ENCODE measurements around the gene PLBD2. TPM values are rescaled to one million over a fixed set of nuclear protein-coding genes. Genes with fewer than 3 reads are reported as not detected.
A peak's percentile ranks its signal among the peaks of the same experiment; 100 is the strongest.

The PLBD2 gene
- total and polyA plus RNA-seq, 10 of the 15 experiments (the other 5 are each of a cell fraction or from before 2014, with no cell fraction given): 1.4 to 16.6 (median 5.9) TPM

DNA sequence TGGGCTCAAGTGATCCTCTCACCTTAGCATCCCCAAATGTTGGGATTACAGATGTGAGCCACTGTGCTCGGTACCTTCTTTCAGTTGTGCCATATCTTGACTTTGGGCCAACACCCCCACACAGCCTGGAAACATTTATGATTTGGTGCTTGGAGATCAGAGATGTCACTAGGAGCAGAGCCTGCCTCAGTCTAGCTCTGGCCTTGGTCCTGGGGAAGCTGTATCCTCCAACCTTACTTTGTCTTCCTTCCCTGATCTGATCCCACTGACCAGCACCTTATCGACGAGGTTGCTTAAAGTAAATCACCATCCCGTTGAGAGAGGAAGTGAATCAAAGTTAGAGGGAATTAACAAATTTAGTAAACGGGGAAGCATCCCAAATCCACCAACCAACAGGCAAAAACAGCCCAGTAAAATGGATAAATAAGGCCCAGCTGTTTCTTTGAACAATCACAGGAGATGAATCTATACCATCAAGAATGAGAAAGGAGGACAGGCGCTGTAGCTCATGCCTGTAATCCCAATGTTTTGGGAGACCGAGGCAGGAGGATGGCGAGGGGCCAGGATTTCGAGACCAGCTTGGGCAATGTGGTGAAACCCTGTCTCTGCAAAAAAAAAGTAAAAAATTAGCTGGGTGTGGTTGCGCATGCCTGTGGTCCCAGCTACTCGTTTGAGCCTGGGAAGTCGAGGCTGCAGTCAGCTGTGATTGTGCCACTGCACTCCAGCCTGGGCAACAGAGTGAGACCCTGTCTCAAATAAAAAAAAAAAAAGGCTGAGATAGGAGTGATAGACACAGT lies 3.4 kb downstream of the PLBD2 start:
- no peaks in the 10 kb centered on the region for H3K27me3 ChIP-seq (replicated peaks in 1 of 2; ENCODE audit: control insufficient read depth in 2 of 2, insufficient read depth in 2 of 2, low read length in 1 of 2)
- in situ Hi-C loops (cut with MboI) (no loop called here), intact Hi-C loops (cut with micrococcal nuclease; ENCODE audit: unreplicated experiment) (no loop called here)
- H3K4me3 ChIP-seq: no peak overlapping the region
- no peaks in the 10 kb centered on the region for H3K36me3 ChIP-seq (ENCODE audit: control insufficient read depth in 2 of 2, insufficient read depth in 2 of 2, low read length in 1 of 2)
- H3K27ac ChIP-seq (ENCODE audit: control insufficient read depth, insufficient read depth): no peak overlapping the region
- no peak overlapping the region for H3K9ac ChIP-seq (ENCODE audit: control insufficient read depth, insufficient read depth, low read length)
- FAIRE-seq: no peak
- no peaks in the 10 kb centered on the region for H4K20me1 ChIP-seq (ENCODE audit: control insufficient read depth, insufficient read depth)
- peaks cover 7% of the 10 kb centered on the region; the same call in 1 of the 2 replicates for H3K79me2 ChIP-seq (ENCODE audit: control insufficient read depth, insufficient read depth, low read length)
- H3K4me1 ChIP-seq (ENCODE audit: control insufficient read depth, insufficient read depth, low read length): 0 out of 2 replicates have a peak, but pooled peaks cover 4% of the 10 kb centered on the region
- RAD21 ChIA-PET (ENCODE audit: unreplicated experiment): interaction anchor here (0.7 to 1.5 kb wide), 3 partner anchors 64 to 175 kb away, joined by 3 to 4 read pairs (median 3); no protein-coding TSS in a partner anchor
- no TSS peak for BruUV-seq (replicated peaks)
- POLR2A ChIA-PET: interaction anchor here (0.6 to 0.7 kb wide), 2 partner anchors 11 to 1055 kb away, joined by 3 to 4 read pairs; no protein-coding TSS in a partner anchor
- 86% methylated on average over 12 of the region's 12 CpGs for WGBS (ENCODE audit: insufficient coverage, insufficient replicate concordance, low lambda C conversion rate, missing lambda C conversion rate)
- H3K4me2 ChIP-seq (ENCODE audit: control insufficient read depth, insufficient read depth): no peak overlapping the region
- no peak for DNase-seq (ENCODE audit: low read depth, low spot score)
- no peaks in the 10 kb centered on the region for H3K9me3 ChIP-seq (replicated peaks; ENCODE audit: control insufficient read depth, insufficient read depth, low read length)
- H2AFZ ChIP-seq (ENCODE audit: control insufficient read depth, low read depth, low read length): no peak overlapping the region
- ATAC-seq: no peak
- SMC1A ChIA-PET (ENCODE audit: uncharacterized antibody, unreplicated experiment): interaction anchor here (1.6 kb wide), 1 partner anchor 38 kb away, joined by 3 read pairs; no protein-coding TSS in a partner anchor
- CTCF ChIA-PET: interaction anchor here (1.4 to 2.0 kb wide), 2 partner anchors 50 to 64 kb away, joined by 3 to 6 read pairs; no protein-coding TSS in a partner anchor
- TF ChIP-seq WRNIP1 (IDR thresholded peaks at IDR 0.05; ENCODE audit: borderline replicate concordance, low read depth, low read length): no peak
- TF ChIP-seq, protein P1, sequence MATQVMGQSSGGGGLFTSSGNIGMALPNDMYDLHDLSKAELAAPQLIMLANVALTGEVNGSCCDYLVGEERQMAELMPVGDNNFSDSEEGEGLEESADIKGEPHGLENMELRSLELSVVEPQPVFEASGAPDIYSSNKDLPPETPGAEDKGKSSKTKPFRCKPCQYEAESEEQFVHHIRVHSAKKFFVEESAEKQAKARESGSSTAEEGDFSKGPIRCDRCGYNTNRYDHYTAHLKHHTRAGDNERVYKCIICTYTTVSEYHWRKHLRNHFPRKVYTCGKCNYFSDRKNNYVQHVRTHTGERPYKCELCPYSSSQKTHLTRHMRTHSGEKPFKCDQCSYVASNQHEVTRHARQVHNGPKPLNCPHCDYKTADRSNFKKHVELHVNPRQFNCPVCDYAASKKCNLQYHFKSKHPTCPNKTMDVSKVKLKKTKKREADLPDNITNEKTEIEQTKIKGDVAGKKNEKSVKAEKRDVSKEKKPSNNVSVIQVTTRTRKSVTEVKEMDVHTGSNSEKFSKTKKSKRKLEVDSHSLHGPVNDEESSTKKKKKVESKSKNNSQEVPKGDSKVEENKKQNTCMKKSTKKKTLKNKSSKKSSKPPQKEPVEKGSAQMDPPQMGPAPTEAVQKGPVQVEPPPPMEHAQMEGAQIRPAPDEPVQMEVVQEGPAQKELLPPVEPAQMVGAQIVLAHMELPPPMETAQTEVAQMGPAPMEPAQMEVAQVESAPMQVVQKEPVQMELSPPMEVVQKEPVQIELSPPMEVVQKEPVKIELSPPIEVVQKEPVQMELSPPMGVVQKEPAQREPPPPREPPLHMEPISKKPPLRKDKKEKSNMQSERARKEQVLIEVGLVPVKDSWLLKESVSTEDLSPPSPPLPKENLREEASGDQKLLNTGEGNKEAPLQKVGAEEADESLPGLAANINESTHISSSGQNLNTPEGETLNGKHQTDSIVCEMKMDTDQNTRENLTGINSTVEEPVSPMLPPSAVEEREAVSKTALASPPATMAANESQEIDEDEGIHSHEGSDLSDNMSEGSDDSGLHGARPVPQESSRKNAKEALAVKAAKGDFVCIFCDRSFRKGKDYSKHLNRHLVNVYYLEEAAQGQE (IDR thresholded peaks at IDR 0.05; ENCODE audit: low read depth, low read length): peak; percentile 29; the same call in 1 of the 2 replicates

Measured in GM12878 (cell line).